ENCODE measurements around the gene CCDC124.

Gene CCDC124

DNA sequence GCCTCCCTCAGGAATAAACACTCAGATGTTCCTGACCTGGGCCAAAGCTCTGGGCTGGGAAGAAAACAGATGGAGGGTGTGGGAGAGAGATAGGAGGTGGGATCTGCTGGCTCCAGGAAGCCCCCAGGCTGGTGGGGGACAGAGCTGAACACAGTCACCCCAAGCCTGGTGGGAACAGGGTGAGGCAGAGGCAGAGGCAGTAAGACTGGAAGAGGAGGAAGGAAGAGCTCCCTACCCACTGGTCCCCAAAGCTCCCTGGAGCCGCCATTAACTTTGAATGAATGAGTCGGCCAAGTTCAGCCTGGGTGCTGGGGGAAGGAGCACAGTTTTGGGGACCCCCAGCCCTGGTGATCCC, 33.3 kb downstream of the CCDC124 start:
- no peak for DNase-seq
- Histone ChIP-seq H3K9ac (ENCODE audit: low read depth, low read length) (no peak overlapping the region), H3K79me2 (ENCODE audit: insufficient read depth, low read length) (no peaks in the 10 kb centered on the region), H3K27me3 (ENCODE audit: insufficient read depth, low read length, poor library complexity) (peaks cover 4% of the 10 kb centered on the region), H3K4me1 (ENCODE audit: insufficient read depth, low read length) (no peaks in the 10 kb centered on the region), H3K4me3 (ENCODE audit: low read depth in 1 of 2, low read length in 2 of 2) (no peak overlapping the region), H4K20me1 (ENCODE audit: insufficient read depth, low read length) (no peaks in the 10 kb centered on the region; the same call in 1 of the 2 replicates), H3K9me3 (ENCODE audit: insufficient read depth, low read length, severe bottlenecking) (no peaks in the 10 kb centered on the region), H3K36me3 (ENCODE audit: insufficient read depth, low read length) (no peaks in the 10 kb centered on the region), H3K27ac (ENCODE audit: low read length) (no peak overlapping the region), H2AFZ (ENCODE audit: low read depth, low read length) (no peak overlapping the region), H3K4me2 (ENCODE audit: insufficient read depth, low read length) (no peak overlapping the region)
- TF ChIP-seq, protein P1, sequence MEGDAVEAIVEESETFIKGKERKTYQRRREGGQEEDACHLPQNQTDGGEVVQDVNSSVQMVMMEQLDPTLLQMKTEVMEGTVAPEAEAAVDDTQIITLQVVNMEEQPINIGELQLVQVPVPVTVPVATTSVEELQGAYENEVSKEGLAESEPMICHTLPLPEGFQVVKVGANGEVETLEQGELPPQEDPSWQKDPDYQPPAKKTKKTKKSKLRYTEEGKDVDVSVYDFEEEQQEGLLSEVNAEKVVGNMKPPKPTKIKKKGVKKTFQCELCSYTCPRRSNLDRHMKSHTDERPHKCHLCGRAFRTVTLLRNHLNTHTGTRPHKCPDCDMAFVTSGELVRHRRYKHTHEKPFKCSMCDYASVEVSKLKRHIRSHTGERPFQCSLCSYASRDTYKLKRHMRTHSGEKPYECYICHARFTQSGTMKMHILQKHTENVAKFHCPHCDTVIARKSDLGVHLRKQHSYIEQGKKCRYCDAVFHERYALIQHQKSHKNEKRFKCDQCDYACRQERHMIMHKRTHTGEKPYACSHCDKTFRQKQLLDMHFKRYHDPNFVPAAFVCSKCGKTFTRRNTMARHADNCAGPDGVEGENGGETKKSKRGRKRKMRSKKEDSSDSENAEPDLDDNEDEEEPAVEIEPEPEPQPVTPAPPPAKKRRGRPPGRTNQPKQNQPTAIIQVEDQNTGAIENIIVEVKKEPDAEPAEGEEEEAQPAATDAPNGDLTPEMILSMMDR (IDR thresholded peaks at IDR 0.05; ENCODE audit: borderline replicate concordance, extremely low read depth, low read length, poor library complexity, severe bottlenecking): no peak
- TF ChIP-seq EZH2 (IDR thresholded peaks at IDR 0.05; ENCODE audit: borderline replicate concordance, low read depth, low read length, severe bottlenecking): no peak
- no peak for ATAC-seq (ENCODE audit: insufficient read depth, low read depth)

DNA sequence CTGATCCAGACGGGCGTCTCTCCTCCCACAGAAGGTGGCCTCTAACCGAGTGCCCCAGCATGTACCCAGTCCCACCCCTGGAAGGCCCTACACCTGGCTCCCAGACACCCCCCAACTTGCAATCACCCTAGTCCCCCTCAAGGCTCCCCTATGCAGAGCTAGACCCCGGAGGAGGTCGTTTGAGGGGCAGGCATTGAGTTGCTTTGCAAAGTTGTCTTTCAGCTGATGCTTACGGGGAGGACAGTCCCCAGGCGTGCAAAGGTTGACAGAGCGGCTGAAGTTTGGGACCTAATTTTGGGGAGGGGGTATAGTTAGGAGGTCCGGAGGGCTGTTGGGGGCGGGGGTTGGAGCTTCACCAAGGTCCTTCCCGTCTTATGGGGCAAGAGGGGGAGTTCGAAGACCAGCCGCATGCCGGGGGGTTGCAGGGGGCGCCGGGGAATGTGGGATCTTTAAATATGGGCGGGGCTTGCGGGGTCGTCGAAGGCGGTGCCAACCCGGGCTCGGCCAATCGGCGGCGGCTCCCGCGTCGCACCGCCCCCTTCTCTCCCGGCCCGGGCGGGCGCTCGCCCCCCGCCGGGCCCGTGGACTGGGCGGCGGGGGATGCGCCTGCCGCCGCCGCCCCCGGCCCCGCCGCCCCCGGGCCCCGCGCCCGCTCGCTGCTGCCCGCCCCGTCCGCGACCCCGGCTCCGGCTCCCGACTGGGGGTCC, 33.9 kb downstream of the CCDC124 start, which contains the start of gene KCNN1:
Gene KCNN1 (plus strand): TSS at position 558 of the 707 bp plus-strand sequence. CDS start 6,782 bp downstream, outside the sequence.
- no peak for ATAC-seq (ENCODE audit: insufficient read depth, low read depth)
- Histone ChIP-seq H3K9me3 (ENCODE audit: insufficient read depth, low read length, severe bottlenecking) (no peaks in the 10 kb centered on the region), H3K4me3 (ENCODE audit: low read depth in 1 of 2, low read length in 2 of 2) (no peak within 1 kb of the TSS), H3K36me3 (ENCODE audit: insufficient read depth, low read length) (no peaks in the 10 kb centered on the region), H3K4me1 (ENCODE audit: insufficient read depth, low read length) (no peaks in the 10 kb centered on the region), H3K27me3 (ENCODE audit: insufficient read depth, low read length, poor library complexity) (peaks cover 4% of the 10 kb centered on the region), H3K4me2 (ENCODE audit: insufficient read depth, low read length) (no peak within 1 kb of the TSS), H3K27ac (ENCODE audit: low read length) (no peak within 1 kb of the TSS), H3K9ac (ENCODE audit: low read depth, low read length) (no peak within 1 kb of the TSS), H4K20me1 (ENCODE audit: insufficient read depth, low read length) (no peaks in the 10 kb centered on the region; the same call in 1 of the 2 replicates), H3K79me2 (ENCODE audit: insufficient read depth, low read length) (no peaks in the 10 kb centered on the region), H2AFZ (ENCODE audit: low read depth, low read length) (no peak within 1 kb of the TSS)
- DNase-seq: no peak
- TF ChIP-seq, protein P1 (IDR thresholded peaks at IDR 0.05; ENCODE audit: borderline replicate concordance, extremely low read depth, low read length, poor library complexity, severe bottlenecking): no peak
- no peak for TF ChIP-seq EZH2 (IDR thresholded peaks at IDR 0.05; ENCODE audit: borderline replicate concordance, low read depth, low read length, severe bottlenecking)

DNA sequence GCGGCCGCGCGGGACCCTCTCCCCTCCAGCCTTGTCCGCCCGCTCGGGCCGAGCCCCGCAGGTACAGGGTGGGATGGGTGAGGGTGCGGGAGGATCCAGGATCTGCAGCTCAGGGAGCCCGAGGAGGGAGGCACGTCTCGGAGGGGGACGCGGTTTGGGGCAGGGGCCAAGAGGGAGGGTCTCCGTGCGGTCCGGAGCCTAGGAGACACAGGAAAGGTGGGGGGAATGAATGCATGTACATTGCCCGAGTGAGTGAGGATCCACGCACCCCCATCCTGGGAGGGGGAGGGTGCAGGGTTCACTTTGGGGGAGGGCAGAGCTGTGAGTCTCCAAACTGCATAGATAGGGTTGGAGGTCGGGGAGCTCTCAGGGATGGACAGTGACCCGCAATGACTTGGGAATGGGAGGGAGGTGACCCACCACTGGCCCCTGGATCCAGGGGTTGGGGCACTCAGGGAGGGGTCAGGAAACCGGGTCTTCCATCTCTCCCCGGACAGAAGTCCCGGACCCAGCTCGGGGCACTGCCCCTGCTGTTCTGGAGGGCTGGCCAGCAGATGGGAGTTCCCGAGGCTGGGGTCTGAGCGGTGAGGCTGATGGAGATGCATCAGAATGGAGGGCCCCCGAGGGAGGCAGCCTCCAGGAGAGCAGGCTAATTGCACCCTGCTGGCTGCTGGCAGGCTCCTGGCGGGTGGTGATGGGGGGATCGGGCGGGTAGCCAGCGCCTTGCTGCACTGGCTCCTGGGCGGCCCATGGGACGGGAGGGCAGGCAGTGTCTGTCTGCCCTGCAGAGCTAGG, 34.6 kb downstream of the CCDC124 start:
- no peak overlapping the region for H3K4me2 ChIP-seq (ENCODE audit: insufficient read depth, low read length)
- H4K20me1 ChIP-seq (ENCODE audit: insufficient read depth, low read length): no peaks in the 10 kb centered on the region; the same call in 1 of the 2 replicates
- DNase-seq: no peak
- H3K36me3 ChIP-seq (ENCODE audit: insufficient read depth, low read length): no peaks in the 10 kb centered on the region
- no peak overlapping the region for H3K4me3 ChIP-seq (ENCODE audit: low read depth in 1 of 2, low read length in 2 of 2)
- peaks cover 4% of the 10 kb centered on the region for H3K27me3 ChIP-seq (ENCODE audit: insufficient read depth, low read length, poor library complexity)
- no peaks in the 10 kb centered on the region for H3K4me1 ChIP-seq (ENCODE audit: insufficient read depth, low read length)
- no peaks in the 10 kb centered on the region for H3K79me2 ChIP-seq (ENCODE audit: insufficient read depth, low read length)
- no peak overlapping the region for H3K27ac ChIP-seq (ENCODE audit: low read length)
- TF ChIP-seq EZH2 (IDR thresholded peaks at IDR 0.05; ENCODE audit: borderline replicate concordance, low read depth, low read length, severe bottlenecking): no peak
- TF ChIP-seq, protein P1 (IDR thresholded peaks at IDR 0.05; ENCODE audit: borderline replicate concordance, extremely low read depth, low read length, poor library complexity, severe bottlenecking): no peak
- no peak overlapping the region for H2AFZ ChIP-seq (ENCODE audit: low read depth, low read length)
- no peak for ATAC-seq (ENCODE audit: insufficient read depth, low read depth)
- no peaks in the 10 kb centered on the region for H3K9me3 ChIP-seq (ENCODE audit: insufficient read depth, low read length, severe bottlenecking)
- H3K9ac ChIP-seq (ENCODE audit: low read depth, low read length): no peak overlapping the region
